Hepatocyte (in vitro differentiated cells): ENCODE results near the gene OR2W3. TPM values are rescaled to one million over a fixed set of nuclear protein-coding genes. Genes with fewer than 3 reads are reported as not detected.

Experiments used
- DNase-seq: peaks from one replicate; pipeline ENCODE4 v3.0.0-alpha.2; 2016; ENCODE audit warnings: low spot score
- H2AFZ ChIP-seq: fragments of 200-600 bp; sonication (generic); 2 replicates; pipeline ENCODE4 v1.6.0; 2016; ENCODE audit warnings: antibody characterized with exemption, mild to moderate bottlenecking
- H3K27ac ChIP-seq: fragments of 200-600 bp; sonication (generic); 2 replicates; pipeline ENCODE4 v1.5.1; 2016; ENCODE audit warnings: mild to moderate bottlenecking
- H3K27me3 ChIP-seq: fragments of 200-600 bp; sonication (generic); 2 replicates; pipeline ENCODE4 v1.6.1; 2016
- H3K36me3 ChIP-seq: fragments of 200-600 bp; sonication (generic); replicated peaks from 2 replicates; pipeline ENCODE4 v1.5.1; 2016; ENCODE audit warnings: low read depth; ENCODE audit not compliant: insufficient read depth
- H3K4me1 ChIP-seq: fragments of 200-600 bp; sonication (generic); 2 replicates; pipeline ENCODE4 v1.5.1; 2016; ENCODE audit warnings: mild to moderate bottlenecking, moderate library complexity; ENCODE audit not compliant: insufficient read depth
- H3K4me2 ChIP-seq: fragments of 200-600 bp; sonication (generic); 2 replicates; pipeline ENCODE4 v1.6.0; 2016
- H3K4me3 ChIP-seq: fragments of 200-600 bp; sonication (generic); 2 replicates; pipeline ENCODE4 v1.5.1; 2016; ENCODE audit warnings: mild to moderate bottlenecking
- H3K79me2 ChIP-seq: fragments of 200-600 bp; sonication (generic); 2 replicates; pipeline ENCODE4 v1.6.0; 2017; ENCODE audit warnings: mild to moderate bottlenecking
- H3K9me2 ChIP-seq: fragments of 200-600 bp; sonication (generic); replicated peaks from 2 replicates; pipeline ENCODE4 v1.6.0; 2017; ENCODE audit warnings: mild to moderate bottlenecking; ENCODE audit not compliant: insufficient read depth
- H3K9me3 ChIP-seq: fragments of 200-600 bp; sonication (generic); 2 replicates; pipeline ENCODE4 v1.5.1; 2016; ENCODE audit warnings: low read depth, mild to moderate bottlenecking
- H4K20me1 ChIP-seq: fragments of 200-600 bp; sonication (generic); 2 replicates; pipeline ENCODE4 v1.6.0; 2016; ENCODE audit warnings: mild to moderate bottlenecking; ENCODE audit not compliant: insufficient read depth, poor library complexity, severe bottlenecking
- EZH2 ChIP-seq: fragments of 200-600 bp; sonication (generic); IDR thresholded peaks from 2 replicates; pipeline ENCODE4 v1.6.1; 2016; ENCODE audit warnings: antibody characterized with exemption, mild to moderate bottlenecking, borderline replicate concordance
- EZH2phosphoT487 ChIP-seq: fragments of 200-600 bp; sonication (generic); IDR thresholded peaks from one replicate; pipeline ENCODE4 v1.6.1; 2018; ENCODE audit warnings: antibody characterized with exemption, mild to moderate bottlenecking, low read depth, moderate library complexity; ENCODE audit not compliant: unreplicated experiment, severe bottlenecking
- WGBS: methylation state at CpG from one replicate; pipeline ENCODE4 v1.1.6; 2016; ENCODE audit warnings: low lambda C conversion rate; ENCODE audit errors: missing lambda C conversion rate; 5-methylcytosine and 5-hydroxymethylcytosine counted together
- polyA plus RNA-seq: library from polyadenylated mRNA; unstranded; fragments of >200 nt; fragmentation: Nextera tagmentation; extraction: Ambion mirVana; gene quantifications from 2 replicates; pipeline ENCODE4 v1.2.1, GENCODE V29; 2016
- total RNA-seq: library from RNA; depleted of rRNA; stranded (reverse); fragments of >200 nt; gene quantifications from 2 replicates; pipeline ENCODE4 v1.2.3, GENCODE V29; 2014
- TF ChIP-seq, protein P1 (sequence below): fragments of 200-600 bp; sonication (generic); IDR thresholded peaks from 2 replicates; pipeline ENCODE4 v1.5.1; 2016; ENCODE audit warnings: antibody characterized with exemption, mild to moderate bottlenecking; ENCODE audit not compliant: poor library complexity

Gene OR2W3
- total and polyA plus RNA-seq, 2 experiments from 2014 or later = not detected

DNA sequence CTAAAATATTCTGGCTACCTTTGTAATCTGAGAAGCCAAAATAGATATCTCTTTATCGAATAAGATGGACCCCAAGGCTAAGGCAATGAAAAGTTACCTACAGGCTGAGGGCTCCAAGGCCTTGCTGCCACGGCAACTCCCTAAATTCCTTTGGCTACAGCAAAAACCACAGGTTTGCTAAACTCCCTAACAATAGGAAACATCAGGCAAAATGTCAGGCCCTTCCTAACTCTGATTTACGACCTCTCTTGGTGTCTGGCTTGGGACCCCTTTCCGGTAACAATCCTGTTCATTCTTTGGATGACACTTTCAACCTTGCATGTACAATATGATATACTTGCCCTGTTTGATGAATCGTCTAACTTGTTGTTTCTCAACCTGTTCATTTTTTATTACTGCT lies 13.4 kb downstream of the OR2W3 start:
- no peaks in the 10 kb centered on the region for H3K79me2 ChIP-seq
- no peak overlapping the region for H3K4me3 ChIP-seq
- no peaks in the 10 kb centered on the region for H3K4me1 ChIP-seq
- no peak for DNase-seq
- no peaks in the 10 kb centered on the region for H4K20me1 ChIP-seq
- H3K9me3 ChIP-seq = peaks cover 4% of the 10 kb centered on the region
- WGBS = 65% methylated on average over 5 of the region's 5 CpGs
- H3K36me3 ChIP-seq = no peaks in the 10 kb centered on the region
- no peak overlapping the region for H3K27ac ChIP-seq
- TF ChIP-seq EZH2phosphoT487 (no peak), EZH2 (no peak)
- TF ChIP-seq, protein P1, sequence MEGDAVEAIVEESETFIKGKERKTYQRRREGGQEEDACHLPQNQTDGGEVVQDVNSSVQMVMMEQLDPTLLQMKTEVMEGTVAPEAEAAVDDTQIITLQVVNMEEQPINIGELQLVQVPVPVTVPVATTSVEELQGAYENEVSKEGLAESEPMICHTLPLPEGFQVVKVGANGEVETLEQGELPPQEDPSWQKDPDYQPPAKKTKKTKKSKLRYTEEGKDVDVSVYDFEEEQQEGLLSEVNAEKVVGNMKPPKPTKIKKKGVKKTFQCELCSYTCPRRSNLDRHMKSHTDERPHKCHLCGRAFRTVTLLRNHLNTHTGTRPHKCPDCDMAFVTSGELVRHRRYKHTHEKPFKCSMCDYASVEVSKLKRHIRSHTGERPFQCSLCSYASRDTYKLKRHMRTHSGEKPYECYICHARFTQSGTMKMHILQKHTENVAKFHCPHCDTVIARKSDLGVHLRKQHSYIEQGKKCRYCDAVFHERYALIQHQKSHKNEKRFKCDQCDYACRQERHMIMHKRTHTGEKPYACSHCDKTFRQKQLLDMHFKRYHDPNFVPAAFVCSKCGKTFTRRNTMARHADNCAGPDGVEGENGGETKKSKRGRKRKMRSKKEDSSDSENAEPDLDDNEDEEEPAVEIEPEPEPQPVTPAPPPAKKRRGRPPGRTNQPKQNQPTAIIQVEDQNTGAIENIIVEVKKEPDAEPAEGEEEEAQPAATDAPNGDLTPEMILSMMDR = no peak
- H3K27me3 ChIP-seq = no peaks in the 10 kb centered on the region
- no peak overlapping the region for H3K4me2 ChIP-seq
- no peak overlapping the region for H2AFZ ChIP-seq
- no peaks in the 10 kb centered on the region for H3K9me2 ChIP-seq

- WGBS = 40% methylated on average over 2 of the region's 2 CpGs
- Histone ChIP-seq H3K36me3 (no peaks in the 10 kb centered on the region), H3K79me2 (no peaks in the 10 kb centered on the region), H3K4me3 (no peak overlapping the region), H2AFZ (no peak overlapping the region), H3K9me2 (no peaks in the 10 kb centered on the region), H3K27me3 (no peaks in the 10 kb centered on the region), H3K27ac (no peak overlapping the region), H3K9me3 (no peaks in the 10 kb centered on the region), H3K4me1 (no peaks in the 10 kb centered on the region), H3K4me2 (no peak overlapping the region), H4K20me1 (no peaks in the 10 kb centered on the region)
- TF ChIP-seq EZH2 = no peak
- TF ChIP-seq EZH2phosphoT487 = no peak
- TF ChIP-seq, protein P1 = no peak
- no peak for DNase-seq
Observed at GRCh38 chr1:247913786-247914185, 18.4 kb downstream of the OR2W3 start.

GRCh38 chr1:247914941-247915662 lies 19.7 kb downstream of the OR2W3 start:
- Histone ChIP-seq H3K79me2 (no peaks in the 10 kb centered on the region), H4K20me1 (no peaks in the 10 kb centered on the region), H3K9me3 (no peaks in the 10 kb centered on the region), H3K36me3 (no peaks in the 10 kb centered on the region), H2AFZ (no peak overlapping the region), H3K4me1 (no peaks in the 10 kb centered on the region), H3K27ac (no peak overlapping the region), H3K4me2 (no peak overlapping the region), H3K9me2 (no peaks in the 10 kb centered on the region), H3K27me3 (no peaks in the 10 kb centered on the region), H3K4me3 (no peak overlapping the region)
- no peak for TF ChIP-seq EZH2
- no peak for TF ChIP-seq EZH2phosphoT487
- TF ChIP-seq, protein P1 = no peak
- no peak for DNase-seq
- WGBS = 55% methylated on average over 4 of the region's 4 CpGs
